Thoracic aorta (tissue), 2 donors: ENCODE measurements around the gene TDRKH. TPM values are rescaled to one million over a fixed set of nuclear protein-coding genes. Genes with fewer than 3 reads are reported as not detected.

Source experiments
- ATAC-seq: fragments of 150-250 bp; one replicate; pipeline ENCODE4 v1.8.0; 2017; ENCODE audit warnings: low read depth; ENCODE audit not compliant: insufficient number of reproducible peaks, low FRiP score
- DNase-seq: peaks from one replicate; pipeline ENCODE4 v3.0.0-alpha.2; 2020; ENCODE audit warnings: low spot score
- H3K27ac ChIP-seq, 2 donors: fragments of 200-600 bp; sonication (generic); 1 replicate in 1 of 2; 2 replicates in 1 of 2; pipeline ENCODE4 v1.5.1; 2016; ENCODE audit warnings: mild to moderate bottlenecking in 2 of 2, moderate library complexity in 2 of 2
- H3K27me3 ChIP-seq: fragments of 200-600 bp; sonication (generic); replicated peaks from 2 replicates; pipeline ENCODE4 v1.6.0; 2016; ENCODE audit warnings: mild to moderate bottlenecking; ENCODE audit not compliant: insufficient read depth
- H3K36me3 ChIP-seq: fragments of 200-600 bp; sonication (generic); one replicate; pipeline ENCODE4 v1.5.1; 2016
- H3K4me1 ChIP-seq, 2 donors: fragments of 200-600 bp; sonication (generic); 1 replicate in 1 of 2; 2 replicates in 1 of 2; pipeline versions ENCODE4 v1.5.1 to v1.6.0; 2016; ENCODE audit warnings: low read depth in 2 of 2, mild to moderate bottlenecking in 1 of 2; ENCODE audit not compliant: control insufficient read depth in 1 of 2
- H3K4me3 ChIP-seq: fragments of 200-600 bp; sonication (generic); 2 replicates; pipeline ENCODE4 v1.5.1; 2016; ENCODE audit warnings: mild to moderate bottlenecking
- H3K9me3 ChIP-seq: fragments of 200-600 bp; sonication (generic); 2 replicates; pipeline ENCODE4 v1.5.1; 2016
- CTCF ChIP-seq: fragments of 200-600 bp; sonication (generic); IDR thresholded peaks from one replicate; pipeline ENCODE4 v1.5.1; 2019; ENCODE audit warnings: antibody characterized with exemption
- total RNA-seq, 2 donors: library from RNA; depleted of rRNA; stranded (reverse); fragments of >200 nt; gene quantifications; one replicate each; pipeline versions ENCODE4 v1.1.0 to v1.2.3, GENCODE V29; 2016

The TDRKH gene
- total RNA-seq, 2 donors from 2014 or later: 3.1 to 3.2 TPM

GRCh38 chr1:151728151-151729054 lies 61.9 kb downstream of the TDRKH start:
- Histone ChIP-seq H3K27me3 (no peaks in the 10 kb centered on the region), H3K9me3 (no peaks in the 10 kb centered on the region), H3K36me3 (no peaks in the 10 kb centered on the region), H3K4me1 (peaks cover 0 to 15% of the 10 kb centered on the region in 2 donors), H3K27ac (peak overlapping the region in 1 of 2 donors; percentile 3), H3K4me3 (peak overlapping the region; percentile 60)
- ATAC-seq (no peak), DNase-seq (no peak)
- TF ChIP-seq CTCF: no peak

- no peak for TF ChIP-seq CTCF
- Histone ChIP-seq H3K27me3 (no peaks in the 10 kb centered on the region), H3K27ac (no peak overlapping the region), H3K4me3 (no peak overlapping the region), H3K4me1 (peaks cover 5 to 24% of the 10 kb centered on the region in 2 donors), H3K36me3 (no peaks in the 10 kb centered on the region), H3K9me3 (no peaks in the 10 kb centered on the region)
- DNase-seq (no peak), ATAC-seq (no peak)
These were observed 66.5 kb downstream of the TDRKH start for GRCh38 chr1:151723726-151724370.

Other genes with a start within 250 kb of the TDRKH start
- 10 to 100 TPM; 25.6 to 46.7 TPM for gene SNX27, start 178.4 kb downstream of the TDRKH start, total RNA-seq
- not detected for gene CELF3, start 73.7 kb downstream of the TDRKH start, total RNA-seq
- not detected for gene RIIAD1, start 69.0 kb downstream of the TDRKH start, total RNA-seq
- 10 to 100 TPM; 47.9 to 65.7 TPM for gene MRPL9, start 27.0 kb downstream of the TDRKH start, total RNA-seq
- gene LINGO4, start 14.9 kb upstream of the TDRKH start, total RNA-seq: not detected
- not detected for gene RORC, start 41.3 kb upstream of the TDRKH start, total RNA-seq
- gene C2CD4D, start 49.3 kb upstream of the TDRKH start, total RNA-seq: not detected
- not detected for gene THEM5, start 63.2 kb upstream of the TDRKH start, total RNA-seq
- gene THEM4, start 119.0 kb upstream of the TDRKH start, total RNA-seq: 10 to 100 TPM in 1 of 2 donors, 1 to 10 TPM in 1; 7.7 to 23.3 TPM
- 100 to 1,000 TPM in 1 of 2 donors, 10 to 100 TPM in 1; 47.0 to 107 TPM for gene S100A10, start 203.4 kb upstream of the TDRKH start, total RNA-seq
- 100 to 1,000 TPM; 196 to 210 TPM for gene S100A11, start 246.5 kb upstream of the TDRKH start, total RNA-seq